ENCODE measurements around the gene SH3TC1. TPM values are rescaled to one million over a fixed set of nuclear protein-coding genes. Genes with fewer than 3 reads are reported as not detected.
A peak's percentile ranks its signal among the peaks of the same experiment; 100 is the strongest.

Gene SH3TC1
- total and polyA plus RNA-seq, 2 of the 13 experiments (the other 11 are each of a cell fraction or from before 2014, with no cell fraction given), result 14.9 to 21.8 TPM

- TF ChIP-seq ZBTB49 (CRISPR knock-in tag; IDR thresholded peaks at IDR 0.05; ENCODE audit: borderline replicate concordance), result no peak
- TF ChIP-seq AGO2 (optimal IDR thresholded peaks at IDR 0.05; ENCODE audit: low read depth, low read length), result peak; percentile 53
Observed at GRCh38 chr4:8241211-8241779, 42.2 kb downstream of the SH3TC1 start (continued).

- Histone ChIP-seq H3K79me2 (ENCODE audit: insufficient read depth, low read length) (no peaks in the 10 kb centered on the region), H3K4me2 (ENCODE audit: low read depth, low read length) (no peak overlapping the region), H3K27me3 (ENCODE audit: control insufficient read depth in 1 of 2, insufficient read depth in 2 of 2, low read length in 2 of 2) (no peaks in the 10 kb centered on the region), H2AFZ (ENCODE audit: low read length) (no peak overlapping the region), H3K27ac (ENCODE audit: extremely low read length, insufficient read depth, low read length) (no peak overlapping the region), H3K9me3 (ENCODE audit: low read length) (no peaks in the 10 kb centered on the region), H3K4me3 (replicated peaks in 1 of 3; ENCODE audit: insufficient read depth in 1 of 3, low read depth in 2 of 3, low read length in 3 of 3) (no peak overlapping the region), H3K36me3 (replicated peaks in 1 of 2; ENCODE audit: control insufficient read depth in 1 of 2, insufficient read depth in 2 of 2, low read length in 2 of 2) (peaks cover 10 to 28% of the 10 kb centered on the region in 2 experiments), H3K4me1 (ENCODE audit: insufficient read depth, low read length) (peaks cover 49% of the 10 kb centered on the region), H3K9ac (ENCODE audit: insufficient read depth, low read depth, low read length) (no peak overlapping the region), H4K20me1 (ENCODE audit: insufficient read depth, low read length) (peaks cover 9% of the 10 kb centered on the region; the same call in 1 of the 2 replicates)
- BruUV-seq (replicated peaks), result no TSS peak
- FAIRE-seq (peak; percentile 18), ATAC-seq (peak; percentile 72), DNase-seq (ENCODE audit: low spot score) (peak; percentile 78)
- POLR2A ChIA-PET, result interaction anchor here (0.9 to 1.2 kb wide), 2 partner anchors 21 to 169 kb away, joined by 3 read pairs; no protein-coding TSS in a partner anchor
- in situ Hi-C loops (cut with HindIII; ENCODE audit: extremely low pct_ligation_motif_present, low pct_unique_long_range_greater_than_20kb) (loop anchor here (5.0 kb wide), 1 partner anchor 160 kb away; no protein-coding TSS in a partner anchor), intact Hi-C loops (cut with micrococcal nuclease; ENCODE audit: unreplicated experiment) (loop anchor here (1.0 to 5.0 kb wide), 2 partner anchors 50 to 161 kb away; no protein-coding TSS in a partner anchor)
- WGBS (ENCODE audit: low lambda C conversion rate), result 61% methylated on average over 10 of the region's 29 CpGs
- CTCF ChIA-PET (ENCODE audit: low intra/inter-chr PET ratio, low total read pairs), result interaction anchor here (0.8 to 3.7 kb wide), 3 partner anchors 66 to 168 kb away, joined by 4 to 29 read pairs (median 8); no protein-coding TSS in a partner anchor
- no peak for TF ChIP-seq SUZ12 (IDR thresholded peaks at IDR 0.05; ENCODE audit: low read depth, low read length)
- TF ChIP-seq ZNF10 (CRISPR knock-in tag; IDR thresholded peaks at IDR 0.05; ENCODE audit: borderline replicate concordance, low read depth), result no peak
- TF ChIP-seq RARG (CRISPR knock-in tag; IDR thresholded peaks at IDR 0.05; ENCODE audit: low read depth), result no peak
- TF ChIP-seq KDM1A (CRISPR knock-in tag; IDR thresholded peaks at IDR 0.05), result no peak
- no peak for TF ChIP-seq JDP2 (CRISPR knock-in tag; IDR thresholded peaks at IDR 0.05; ENCODE audit: borderline replicate concordance)
- TF ChIP-seq AGO2 (optimal IDR thresholded peaks at IDR 0.05; ENCODE audit: low read depth, low read length), result peak; percentile 94
- TF ChIP-seq ZNF772 (CRISPR knock-in tag; IDR thresholded peaks at IDR 0.05), result no peak
- peak; percentile 23; the same call in 1 of the 2 replicates for TF ChIP-seq NFKB2 (CRISPR knock-in tag; IDR thresholded peaks at IDR 0.05; ENCODE audit: borderline replicate concordance)
- TF ChIP-seq KDM2A (CRISPR knock-in tag; IDR thresholded peaks at IDR 0.05; ENCODE audit: borderline replicate concordance, low read depth), result peak; percentile 91
- TF ChIP-seq IKZF5 (CRISPR knock-in tag; IDR thresholded peaks at IDR 0.05), result 0 out of 2 replicates have a peak, but pooled peaks have one; percentile 36
- TF ChIP-seq ZNF451 (CRISPR knock-in tag; IDR thresholded peaks at IDR 0.05), result no peak
- TF ChIP-seq SOX6 (IDR thresholded peaks at IDR 0.05), result no peak
- TF ChIP-seq SOX6 (CRISPR knock-in tag; IDR thresholded peaks at IDR 0.05), result 0 out of 2 replicates have a peak, but pooled peaks have one; percentile 27
- TF ChIP-seq ZNF7 (CRISPR knock-in tag; IDR thresholded peaks at IDR 0.05), result no peak
- TF ChIP-seq MAX (IDR thresholded peaks at IDR 0.05), result peak; percentile 35; the same call in 1 of the 2 replicates
- TF ChIP-seq SNAPC2 (CRISPR knock-in tag; IDR thresholded peaks at IDR 0.05), result 0 out of 2 replicates have a peak, but pooled peaks have one; percentile 56
- TF ChIP-seq TBX2 (CRISPR knock-in tag; IDR thresholded peaks at IDR 0.05; ENCODE audit: borderline replicate concordance), result no peak
- no peak for TF ChIP-seq MED13 (CRISPR knock-in tag; IDR thresholded peaks at IDR 0.05)
Observed at GRCh38 chr4:8241895-8242696, 43.0 kb downstream of the SH3TC1 start.

Data from HepG2 (cell line).